Measurements from ENCODE around the gene POLE. TPM values are rescaled to one million over a fixed set of nuclear protein-coding genes. Genes with fewer than 3 reads are reported as not detected.

POLE gene
- total RNA-seq, 4 donors from 2014 or later, result 32.2 to 133 (median 44.4) TPM

DNA sequence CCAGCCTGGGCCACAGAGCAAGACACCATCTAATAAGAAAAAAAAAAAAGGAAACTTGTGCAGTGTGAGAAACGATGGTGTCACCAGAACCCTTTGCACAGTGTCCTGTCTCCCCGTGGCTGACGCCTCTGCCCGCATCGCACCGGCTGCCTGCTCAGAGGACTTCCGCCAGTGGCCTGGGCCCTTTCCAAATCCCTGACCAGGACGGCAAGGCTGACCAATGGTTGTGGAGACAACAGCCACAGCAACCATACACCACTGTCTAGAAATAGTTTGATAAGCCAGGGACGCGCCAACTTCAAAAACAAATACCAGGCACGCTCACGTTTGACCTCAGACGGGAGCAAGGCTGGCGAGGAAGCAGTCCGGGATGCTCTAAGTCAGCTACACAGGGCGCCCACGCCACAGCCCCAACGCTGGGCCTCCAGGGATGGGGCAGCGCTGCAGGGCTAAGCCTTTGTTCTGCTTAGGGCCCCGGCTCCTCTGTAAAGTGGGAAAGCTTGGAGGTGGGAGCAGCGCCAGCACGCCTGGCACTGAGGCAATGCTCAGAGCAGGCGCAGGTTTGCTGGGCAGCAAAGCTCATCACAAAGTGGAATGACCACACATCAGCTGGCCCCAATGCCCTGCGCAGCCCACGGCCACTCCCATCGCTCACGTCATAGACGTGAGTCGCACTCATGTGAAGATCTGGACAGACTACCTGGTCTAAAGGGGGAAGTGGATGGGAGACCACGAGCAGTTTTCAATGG, 36.0 kb upstream of the POLE start:
- DNase-seq (ENCODE audit: low spot score in 2 of 2), result no peak
- TF ChIP-seq, protein P1, sequence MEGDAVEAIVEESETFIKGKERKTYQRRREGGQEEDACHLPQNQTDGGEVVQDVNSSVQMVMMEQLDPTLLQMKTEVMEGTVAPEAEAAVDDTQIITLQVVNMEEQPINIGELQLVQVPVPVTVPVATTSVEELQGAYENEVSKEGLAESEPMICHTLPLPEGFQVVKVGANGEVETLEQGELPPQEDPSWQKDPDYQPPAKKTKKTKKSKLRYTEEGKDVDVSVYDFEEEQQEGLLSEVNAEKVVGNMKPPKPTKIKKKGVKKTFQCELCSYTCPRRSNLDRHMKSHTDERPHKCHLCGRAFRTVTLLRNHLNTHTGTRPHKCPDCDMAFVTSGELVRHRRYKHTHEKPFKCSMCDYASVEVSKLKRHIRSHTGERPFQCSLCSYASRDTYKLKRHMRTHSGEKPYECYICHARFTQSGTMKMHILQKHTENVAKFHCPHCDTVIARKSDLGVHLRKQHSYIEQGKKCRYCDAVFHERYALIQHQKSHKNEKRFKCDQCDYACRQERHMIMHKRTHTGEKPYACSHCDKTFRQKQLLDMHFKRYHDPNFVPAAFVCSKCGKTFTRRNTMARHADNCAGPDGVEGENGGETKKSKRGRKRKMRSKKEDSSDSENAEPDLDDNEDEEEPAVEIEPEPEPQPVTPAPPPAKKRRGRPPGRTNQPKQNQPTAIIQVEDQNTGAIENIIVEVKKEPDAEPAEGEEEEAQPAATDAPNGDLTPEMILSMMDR (IDR thresholded peaks at IDR 0.05), result no peak
- no peak for TF ChIP-seq EP300 (IDR thresholded peaks at IDR 0.05)
- H3K27me3 ChIP-seq, result no peaks in the 10 kb centered on the region
- no peaks in the 10 kb centered on the region for H3K4me1 ChIP-seq
- H3K9me3 ChIP-seq, result no peaks in the 10 kb centered on the region
- WGBS, 2 donors, result 88 to 89% methylated on average over 29 to 30 of the region's 30 CpGs
- peaks cover 3 to 99% (median 28%) of the 10 kb centered on the region in 3 donors for H3K36me3 ChIP-seq
- H3K27ac ChIP-seq, result no peak overlapping the region
- H3K4me3 ChIP-seq, result no peak overlapping the region

- 90 to 95% methylated on average over 22 to 25 of the region's 25 CpGs for WGBS, 2 donors
- H3K9me3 ChIP-seq, result no peaks in the 10 kb centered on the region
- TF ChIP-seq, protein P1 (IDR thresholded peaks at IDR 0.05), result no peak
- no peak for TF ChIP-seq POLR2A (IDR thresholded peaks at IDR 0.05)
- TF ChIP-seq EP300 (IDR thresholded peaks at IDR 0.05), result no peak
- no peak overlapping the region for H3K4me3 ChIP-seq
- DNase-seq (ENCODE audit: low spot score in 2 of 2), result no peak
- no peaks in the 10 kb centered on the region for H3K27me3 ChIP-seq
- H3K36me3 ChIP-seq, result peaks cover 0 to 99% (median 12%) of the 10 kb centered on the region in 3 donors
- H3K27ac ChIP-seq, result no peak overlapping the region
- no peaks in the 10 kb centered on the region for H3K4me1 ChIP-seq
Measured at GRCh38 chr12:132720606-132721345, 33.6 kb upstream of the POLE start.

DNA sequence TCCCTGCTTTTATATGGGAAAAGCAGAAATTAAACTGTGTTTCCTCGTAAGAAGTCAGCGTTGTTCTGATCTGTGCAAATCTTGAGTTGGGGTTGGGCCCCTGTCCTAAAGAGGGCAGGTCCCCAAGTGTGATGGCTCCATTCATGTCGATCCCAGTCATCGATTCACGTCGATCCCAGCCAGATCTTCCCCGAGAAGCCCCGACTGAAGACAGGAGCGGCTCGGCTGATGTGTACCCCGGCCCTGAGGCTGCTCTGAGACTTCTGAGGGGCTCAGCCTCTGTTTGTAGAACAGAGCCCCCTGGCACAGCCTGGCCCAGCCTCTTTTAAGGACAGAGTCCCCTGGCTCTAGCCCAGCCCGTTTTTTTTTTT, 32.8 kb upstream of the POLE start:
- H3K36me3 ChIP-seq, result peaks cover 0 to 99% (median 12%) of the 10 kb centered on the region in 3 donors
- no peak for TF ChIP-seq EP300 (IDR thresholded peaks at IDR 0.05)
- TF ChIP-seq, protein P1 (IDR thresholded peaks at IDR 0.05), result no peak
- no peak for TF ChIP-seq POLR2A (IDR thresholded peaks at IDR 0.05)

DNA sequence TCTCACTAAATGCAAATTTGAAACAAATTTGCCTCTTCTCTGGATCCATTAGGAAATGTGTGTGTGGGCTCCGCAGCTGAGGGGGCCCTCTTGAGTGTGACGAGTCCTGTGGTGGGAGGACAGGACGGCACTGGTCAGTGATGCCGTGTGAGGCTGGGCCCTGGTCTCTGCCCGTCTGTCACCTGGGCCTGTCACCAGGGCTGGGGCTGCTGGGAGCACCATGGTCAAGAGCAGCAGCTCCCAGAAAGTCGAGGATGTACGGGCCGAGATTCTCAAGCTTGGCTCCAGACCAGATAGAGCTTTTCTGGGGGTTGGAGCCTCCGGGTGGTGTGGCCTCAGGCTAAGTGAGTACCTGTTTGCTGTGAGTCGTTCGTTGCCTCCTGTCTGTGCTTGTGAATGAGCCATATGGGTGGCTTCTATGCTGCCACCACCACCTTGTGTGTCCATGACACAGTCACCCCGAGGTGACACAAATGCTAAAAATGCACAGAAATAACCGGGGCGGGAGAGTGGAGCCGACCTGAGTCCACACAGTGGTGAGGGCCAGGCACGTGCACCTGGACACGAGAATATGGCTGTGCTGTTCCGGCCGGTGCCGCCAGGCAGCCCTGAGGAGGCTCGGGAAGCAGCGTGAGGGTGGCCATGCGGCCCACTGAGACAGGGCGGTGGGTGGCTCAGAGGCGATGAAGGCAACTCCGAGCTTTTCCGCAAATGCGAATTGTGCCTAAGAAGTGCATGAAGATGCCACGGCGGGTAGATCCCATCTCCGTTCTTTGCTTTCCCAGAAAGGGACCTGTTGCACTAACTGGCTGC, 32.2 kb upstream of the POLE start:
- 91 to 93% methylated on average over 30 to 31 of the region's 31 CpGs for WGBS, 2 donors
- TF ChIP-seq, protein P1 (IDR thresholded peaks at IDR 0.05), result no peak
- no peak for TF ChIP-seq POLR2A (IDR thresholded peaks at IDR 0.05)
- no peak for TF ChIP-seq EP300 (IDR thresholded peaks at IDR 0.05)
- Histone ChIP-seq H3K27ac (no peak overlapping the region), H3K9me3 (no peaks in the 10 kb centered on the region), H3K4me3 (no peak overlapping the region), H3K36me3 (peaks cover 0 to 99% (median 12%) of the 10 kb centered on the region in 3 donors), H3K27me3 (no peaks in the 10 kb centered on the region), H3K4me1 (no peaks in the 10 kb centered on the region)
- no peak for DNase-seq (ENCODE audit: low spot score in 2 of 2)

More for the DNA sequence above, 32.8 kb upstream of the POLE start:
- Histone ChIP-seq H3K4me3 (no peak overlapping the region), H3K4me1 (no peaks in the 10 kb centered on the region), H3K9me3 (no peaks in the 10 kb centered on the region), H3K27ac (no peak overlapping the region), H3K27me3 (no peaks in the 10 kb centered on the region)
- WGBS, 2 donors, result 86 to 91% methylated on average over 12 of the region's 12 CpGs
- no peak for DNase-seq (ENCODE audit: low spot score in 2 of 2)
